ENCODE results near the gene UBE2E3.

DNA sequence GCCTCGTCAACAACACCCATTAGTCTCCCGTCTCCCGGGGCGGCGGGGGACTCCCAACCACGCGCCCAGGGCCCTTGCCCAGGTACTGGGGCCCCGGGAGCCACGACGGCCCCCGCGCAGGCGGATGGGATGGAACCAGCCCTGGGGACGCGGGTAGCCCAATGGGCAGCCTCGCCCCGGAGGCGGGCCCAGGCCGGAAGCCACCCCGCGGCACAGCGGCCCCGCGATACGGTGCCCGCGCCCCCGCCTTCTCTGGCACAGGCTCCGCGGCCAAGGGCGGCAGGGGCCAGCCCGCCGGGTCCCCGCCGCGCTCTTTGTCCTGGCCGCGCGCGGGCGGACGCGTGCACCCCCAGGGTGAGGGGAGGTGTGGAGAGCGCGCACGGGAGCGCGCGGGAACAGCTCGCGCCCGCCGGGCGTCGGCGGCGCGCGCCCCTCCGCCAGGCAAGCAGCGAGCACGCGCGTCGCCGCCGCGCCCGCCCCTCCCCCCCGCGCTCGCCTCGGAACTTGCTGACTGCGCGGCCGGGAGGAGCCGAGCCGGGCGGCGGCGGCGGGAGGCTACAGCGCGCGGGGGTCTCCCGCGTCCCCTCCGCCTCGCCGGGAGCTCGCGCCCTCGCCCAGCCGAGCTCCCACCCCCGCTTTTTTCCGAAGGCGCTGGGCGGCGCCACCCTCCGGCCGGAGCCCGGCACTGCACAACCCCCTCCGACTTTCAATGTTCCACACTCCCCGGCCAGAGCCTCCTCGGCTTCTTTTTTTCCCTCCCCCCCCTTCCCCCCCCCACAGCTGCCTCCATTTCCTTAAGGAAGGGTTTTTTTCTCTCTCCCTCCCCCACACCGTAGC is at the start of gene UBE2E3:
- TF ChIP-seq, protein P1, sequence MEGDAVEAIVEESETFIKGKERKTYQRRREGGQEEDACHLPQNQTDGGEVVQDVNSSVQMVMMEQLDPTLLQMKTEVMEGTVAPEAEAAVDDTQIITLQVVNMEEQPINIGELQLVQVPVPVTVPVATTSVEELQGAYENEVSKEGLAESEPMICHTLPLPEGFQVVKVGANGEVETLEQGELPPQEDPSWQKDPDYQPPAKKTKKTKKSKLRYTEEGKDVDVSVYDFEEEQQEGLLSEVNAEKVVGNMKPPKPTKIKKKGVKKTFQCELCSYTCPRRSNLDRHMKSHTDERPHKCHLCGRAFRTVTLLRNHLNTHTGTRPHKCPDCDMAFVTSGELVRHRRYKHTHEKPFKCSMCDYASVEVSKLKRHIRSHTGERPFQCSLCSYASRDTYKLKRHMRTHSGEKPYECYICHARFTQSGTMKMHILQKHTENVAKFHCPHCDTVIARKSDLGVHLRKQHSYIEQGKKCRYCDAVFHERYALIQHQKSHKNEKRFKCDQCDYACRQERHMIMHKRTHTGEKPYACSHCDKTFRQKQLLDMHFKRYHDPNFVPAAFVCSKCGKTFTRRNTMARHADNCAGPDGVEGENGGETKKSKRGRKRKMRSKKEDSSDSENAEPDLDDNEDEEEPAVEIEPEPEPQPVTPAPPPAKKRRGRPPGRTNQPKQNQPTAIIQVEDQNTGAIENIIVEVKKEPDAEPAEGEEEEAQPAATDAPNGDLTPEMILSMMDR (conservative IDR thresholded peaks at IDR 0.05; ENCODE audit: low read length) = no peak
- TF ChIP-seq EZH2phosphoT487 (IDR thresholded peaks at IDR 0.05; ENCODE audit: borderline replicate concordance) = no peak

Measured in Loucy (cell line).